M059J (cell line): ENCODE results near the gene WDR35. TPM values are rescaled to one million over a fixed set of nuclear protein-coding genes. Genes with fewer than 3 reads are reported as not detected.
"Not testable (repeated sequence)": the region's sequence is repeated elsewhere in the genome, so short reads cannot be mapped to it uniquely, and the experiment has no call there.

ENCODE experiments used
- DNase-seq: peaks from one replicate; pipeline ENCODE4 v3.0.0-alpha.2; 2012; ENCODE audit warnings: low read depth
- total RNA-seq: library from RNA; depleted of rRNA; stranded (reverse); fragments of >200 nt; shearing (Covaris generic); gene quantifications from 2 replicates; pipeline ENCODE4 v1.2.3, GENCODE V29; 2014

The WDR35 gene
- total RNA-seq, 1 experiment from 2014 or later, result 4.7 TPM

GRCh38 chr2:19894134-19894792 lies 95.6 kb downstream of the WDR35 start:
- no peak for DNase-seq

- DNase-seq, result no peak
Measured at GRCh38 chr2:19893520-19894133, 96.3 kb downstream of the WDR35 start.

- not testable (repeated sequence) for DNase-seq
Measured at GRCh38 chr2:19891971-19892370, 97.9 kb downstream of the WDR35 start.

- no peak for DNase-seq
Measured at GRCh38 chr2:19890104-19890503, 99.8 kb downstream of the WDR35 start.

GRCh38 chr2:19888831-19889230 lies 101.1 kb downstream of the WDR35 start:
- no peak for DNase-seq

GRCh38 chr2:19887510-19887909 lies 102.4 kb downstream of the WDR35 start:
- DNase-seq, result no peak

- DNase-seq, result no peak
Measured at GRCh38 chr2:19886261-19886660, 103.6 kb downstream of the WDR35 start.

GRCh38 chr2:19885791-19886190 lies 104.1 kb downstream of the WDR35 start:
- DNase-seq, result no peak

GRCh38 chr2:19883971-19884720 lies 105.8 kb downstream of the WDR35 start:
- no peak for DNase-seq

GRCh38 chr2:19883486-19883885 lies 106.4 kb downstream of the WDR35 start:
- no peak for DNase-seq

- DNase-seq, result no peak
Measured at GRCh38 chr2:19882286-19882685, 107.6 kb downstream of the WDR35 start.

- no peak for DNase-seq
Measured at GRCh38 chr2:19881908-19882265, 108.0 kb downstream of the WDR35 start.

GRCh38 chr2:19881221-19881907 lies 108.5 kb downstream of the WDR35 start:
- no peak for DNase-seq

- not testable (repeated sequence) for DNase-seq
Measured at GRCh38 chr2:19880191-19880590, 109.7 kb downstream of the WDR35 start.

GRCh38 chr2:19879120-19879519 lies 110.8 kb downstream of the WDR35 start:
- DNase-seq, result no peak

- no peak for DNase-seq
Measured at GRCh38 chr2:19878268-19879046, 111.4 kb downstream of the WDR35 start.

- no peak for DNase-seq
Measured at GRCh38 chr2:19876751-19877150, 113.2 kb downstream of the WDR35 start.

- DNase-seq, result no peak
Measured at GRCh38 chr2:19875280-19875679, 114.6 kb downstream of the WDR35 start.

- no peak for DNase-seq
Measured at GRCh38 chr2:19874726-19875125, 115.2 kb downstream of the WDR35 start.

- no peak for DNase-seq
Measured at GRCh38 chr2:19873014-19873413, 116.9 kb downstream of the WDR35 start.

GRCh38 chr2:19872302-19872701 lies 117.6 kb downstream of the WDR35 start:
- no peak for DNase-seq

GRCh38 chr2:19871836-19872235 lies 118.1 kb downstream of the WDR35 start:
- DNase-seq, result no peak
